Measurements from ENCODE around the gene IER5. TPM values are rescaled to one million over a fixed set of nuclear protein-coding genes. Genes with fewer than 3 reads are reported as not detected.
A peak's percentile ranks its signal among the peaks of the same experiment; 100 is the strongest.

The IER5 gene
- total and polyA plus RNA-seq, 2 of the 13 experiments (the other 11 are each of a cell fraction or from before 2014, with no cell fraction given) = 2.5 to 3.5 TPM

- TF ChIP-seq ZNF513 (CRISPR knock-in tag; conservative IDR thresholded peaks at IDR 0.05) = no peak
- no peak for TF ChIP-seq ZNF891 (CRISPR knock-in tag; IDR thresholded peaks at IDR 0.05)
- TF ChIP-seq CBX2 (IDR thresholded peaks at IDR 0.05; ENCODE audit: low read depth, low read length) = no peak
- TF ChIP-seq CBX2 (CRISPR knock-in tag; IDR thresholded peaks at IDR 0.05; ENCODE audit: low read depth) = no peak
- TF ChIP-seq SNRNP70 (IDR thresholded peaks at IDR 0.05; ENCODE audit: low read depth, low read length) = no peak
- no peak for TF ChIP-seq SNAPC4 (CRISPR knock-in tag; IDR thresholded peaks at IDR 0.05)
- TF ChIP-seq ZNF343 (CRISPR knock-in tag; IDR thresholded peaks at IDR 0.05) = no peak
- no peak for TF ChIP-seq DPF2 (CRISPR knock-in tag; IDR thresholded peaks at IDR 0.05; ENCODE audit: borderline replicate concordance, low read depth)
- no peak for TF ChIP-seq ZKSCAN8 (CRISPR knock-in tag; IDR thresholded peaks at IDR 0.05; ENCODE audit: borderline replicate concordance)
- no peak for TF ChIP-seq KLF12 (CRISPR knock-in tag; IDR thresholded peaks at IDR 0.05; ENCODE audit: borderline replicate concordance)
- 0 out of 2 replicates have a peak, but pooled peaks have one; percentile 54 for TF ChIP-seq ERF (CRISPR knock-in tag; IDR thresholded peaks at IDR 0.05)
- no peak for TF ChIP-seq ZNF138 (CRISPR knock-in tag; IDR thresholded peaks at IDR 0.05; ENCODE audit: low read depth)
- peak; percentile 28; the same call in 1 of the 2 replicates for TF ChIP-seq ZNF350 (CRISPR knock-in tag; IDR thresholded peaks at IDR 0.05; ENCODE audit: borderline replicate concordance, low read depth)
- no peak for TF ChIP-seq ATM (IDR thresholded peaks at IDR 0.05; ENCODE audit: borderline replicate concordance)
- TF ChIP-seq HMGA1 (CRISPR knock-in tag; conservative IDR thresholded peaks at IDR 0.05) = no peak
- 0 out of 2 replicates have a peak, but pooled peaks have one; percentile 16 for TF ChIP-seq ZNF770 (CRISPR knock-in tag; IDR thresholded peaks at IDR 0.05)
- TF ChIP-seq ZNF260 (CRISPR knock-in tag; IDR thresholded peaks at IDR 0.05; ENCODE audit: borderline replicate concordance, low read depth) = no peak
- no peak for TF ChIP-seq ZMAT5 (CRISPR knock-in tag; IDR thresholded peaks at IDR 0.05; ENCODE audit: borderline replicate concordance, low read depth)
- no peak; a peak in 1 of 4 replicates for TF ChIP-seq POLR2A (IDR thresholded peaks at IDR 0.05; ENCODE audit: insufficient read depth in 1 of 2, low read depth in 2 of 2, low read length in 2 of 2)
- no peak for TF ChIP-seq CEBPB (IDR thresholded peaks at IDR 0.05; ENCODE audit: borderline replicate concordance, low read depth, low read length)
- TF ChIP-seq CC2D1A (CRISPR knock-in tag; IDR thresholded peaks at IDR 0.05) = no peak
These were observed 1.4 kb downstream of the IER5 start (continued) for GRCh38 chr1:181089676-181090544.
